H1 (cell line): Measurements from ENCODE around the gene HIC1. TPM values are rescaled to one million over a fixed set of nuclear protein-coding genes. Genes with fewer than 3 reads are reported as not detected.

Experiments
- CTCF ChIA-PET: fragments of 300-600 bp; sonication (Branson Sonifier 250); formaldehyde crosslinking; loops from one replicate; lab custom pipeline; 2021; ENCODE audit not compliant: partially characterized antibody; lab: Charles Lee
- POLR2A ChIA-PET: fragments of 300-600 bp; sonication (Branson Sonifier 250); formaldehyde crosslinking; loops from one replicate; lab custom pipeline; 2021; ENCODE audit warnings: inconsistent platforms; ENCODE audit not compliant: partially characterized antibody; lab: Charles Lee
- DNase-seq, 2 experiments: peaks; one replicate each; pipeline versions ENCODE4 v3.0.0 to v3.0.0-alpha.2; 2010 to 2022; ENCODE audit warnings: low spot score in 2 of 2, low read depth in 1 of 2, mixed read lengths in 1 of 2
- FAIRE-seq: peaks from 2 replicates; lab custom pipeline; 2011; peaks lifted over from hg19 to GRCh38; lab: Jason Lieb, UNC
- H2AFZ ChIP-seq: 2 replicates; pipeline ENCODE4 v1.8.1; 2012; ENCODE audit warnings: low read length, inconsistent platforms
- H2AK5ac ChIP-seq: 2 replicates; pipeline ENCODE4 v1.6.1; 2013; ENCODE audit warnings: low read depth, low read length
- H2BK120ac ChIP-seq: replicated peaks from 2 replicates; pipeline ENCODE3; 2013; ENCODE audit warnings: low read depth, low read length, inconsistent platforms
- H2BK12ac ChIP-seq: 2 replicates; pipeline ENCODE4 v1.6.1; 2013; ENCODE audit warnings: low read depth, low read length
- H2BK15ac ChIP-seq: 2 replicates; pipeline ENCODE4 v1.6.1; 2013; ENCODE audit warnings: low read length
- H2BK20ac ChIP-seq: 2 replicates; pipeline ENCODE4 v1.6.1; 2013; ENCODE audit warnings: low read length
- H2BK5ac ChIP-seq: 2 replicates; pipeline ENCODE4 v1.6.1; 2013; ENCODE audit warnings: low read depth, low read length
- H3K14ac ChIP-seq: 2 replicates; pipeline ENCODE4 v1.6.1; 2013; ENCODE audit warnings: inconsistent platforms; ENCODE audit not compliant: insufficient read length
- H3K18ac ChIP-seq: 2 replicates; pipeline ENCODE4 v1.6.1; 2013; ENCODE audit warnings: low read length; ENCODE audit errors: extremely low read depth
- H3K23ac ChIP-seq: 2 replicates; pipeline ENCODE4 v1.6.1; 2013; ENCODE audit warnings: inconsistent platforms; ENCODE audit not compliant: insufficient read length
- H3K23me2 ChIP-seq: 2 replicates; pipeline ENCODE4 v1.6.1; 2013; ENCODE audit warnings: low read depth, low read length
- H3K27ac ChIP-seq: 2 replicates; pipeline ENCODE4 v1.6.1; 2011; ENCODE audit warnings: low read depth, low read length, inconsistent platforms
- H3K27me3 ChIP-seq, 4 experiments: replicated peaks in 1 of 4; 1 replicate in 1 of 4; 2 replicates in 3 of 4; pipeline versions ENCODE4 v1.6.1 to v1.8.1; 2011 to 2013; ENCODE audit warnings: low read length in 3 of 4, mild to moderate bottlenecking in 3 of 4, inconsistent platforms in 2 of 4, mixed read lengths in 2 of 4, moderate library complexity in 1 of 4; ENCODE audit not compliant: control insufficient read depth in 3 of 4, insufficient read depth in 3 of 4; ENCODE audit errors: extremely low read depth in 1 of 4
- H3K36me3 ChIP-seq, 4 experiments: 2 replicates each; pipeline versions ENCODE4 v1.6.1 to v1.8.1; 2011 to 2013; ENCODE audit warnings: mild to moderate bottlenecking in 4 of 4, low read length in 3 of 4, moderate library complexity in 2 of 4, control low read depth in 1 of 4, inconsistent platforms in 1 of 4; ENCODE audit not compliant: insufficient read depth in 4 of 4, control insufficient read depth in 2 of 4
- H3K4ac ChIP-seq: replicated peaks from 2 replicates; pipeline ENCODE3; 2013; ENCODE audit warnings: low read length, low read depth, mixed read lengths, inconsistent platforms; ENCODE audit not compliant: insufficient read length
- H3K4me1 ChIP-seq, 4 experiments: replicated peaks in 1 of 4; 1 replicate in 1 of 4; 2 replicates in 3 of 4; pipeline versions ENCODE4 v1.6.1 to v1.8.1; 2011 to 2013; ENCODE audit warnings: low read length in 3 of 4, inconsistent platforms in 2 of 4, mixed read lengths in 1 of 4; ENCODE audit not compliant: insufficient read depth in 4 of 4, control insufficient read depth in 3 of 4
- H3K4me2 ChIP-seq, 2 experiments: 2 replicates each; pipeline versions ENCODE4 v1.6.1 to v1.8.1; 2011 to 2013; ENCODE audit warnings: low read depth in 2 of 2, low read length in 2 of 2, control low read depth in 1 of 2, inconsistent platforms in 1 of 2, mild to moderate bottlenecking in 1 of 2; ENCODE audit not compliant: insufficient read depth in 1 of 2
- H3K4me3 ChIP-seq, 4 experiments: fragments of 200-600, 300-600 bp in 1 of 4; sonication (generic), shearing (Covaris generic), sonication (Bioruptor Twin) in 1 of 4; 2 replicates each; pipeline versions ENCODE4 v1.5.1 to v1.8.1; 2011 to 2016; ENCODE audit warnings: low read length in 4 of 4, low read depth in 3 of 4, control low read depth in 2 of 4, inconsistent platforms in 2 of 4, mild to moderate bottlenecking in 2 of 4, mixed read lengths in 1 of 4, moderate library complexity in 1 of 4; ENCODE audit not compliant: insufficient read depth in 2 of 4; ENCODE audit errors: extremely low read depth in 1 of 4
- H3K56ac ChIP-seq: replicated peaks from 2 replicates; pipeline ENCODE3; 2013; ENCODE audit warnings: low read depth, mild to moderate bottlenecking, mixed read lengths, low read length, inconsistent platforms; ENCODE audit not compliant: insufficient read length
- H3K79me1 ChIP-seq: 2 replicates; pipeline ENCODE4 v1.6.1; 2013; ENCODE audit warnings: low read depth, low read length, control low read depth
- H3K79me2 ChIP-seq, 2 experiments: 2 replicates each; pipeline versions ENCODE4 v1.6.1 to v1.8.1; 2012 to 2013; ENCODE audit warnings: low read length in 2 of 2, mild to moderate bottlenecking in 2 of 2, inconsistent platforms in 1 of 2; ENCODE audit not compliant: insufficient read depth in 2 of 2, control insufficient read depth in 1 of 2
- H3K9ac ChIP-seq, 4 experiments: replicated peaks in 1 of 4; 1 replicate in 1 of 4; 2 replicates in 3 of 4; pipeline versions ENCODE4 v1.6.1 to v1.8.1; 2011 to 2013; ENCODE audit warnings: low read depth in 3 of 4, low read length in 3 of 4, control low read depth in 2 of 4, mild to moderate bottlenecking in 2 of 4, moderate library complexity in 2 of 4, inconsistent platforms in 1 of 4; ENCODE audit errors: extremely low read depth in 1 of 4
- H3K9me3 ChIP-seq, 2 experiments: 2 replicates each; pipeline versions ENCODE4 v1.6.1 to v1.8.1; 2012 to 2013; ENCODE audit warnings: mild to moderate bottlenecking in 2 of 2, moderate library complexity in 2 of 2, control low read depth in 1 of 2, inconsistent platforms in 1 of 2, low read depth in 1 of 2, low read length in 1 of 2, mixed read lengths in 1 of 2; ENCODE audit not compliant: insufficient read depth in 2 of 2
- H4K20me1 ChIP-seq, 2 experiments: replicated peaks in 1 of 2; 2 replicates each; pipeline versions ENCODE3 to v1.8.1; 2011 to 2013; ENCODE audit warnings: inconsistent platforms in 2 of 2, low read length in 2 of 2, mild to moderate bottlenecking in 1 of 2; ENCODE audit not compliant: insufficient read depth in 2 of 2, control insufficient read depth in 1 of 2
- H4K5ac ChIP-seq: 2 replicates; pipeline ENCODE4 v1.6.1; 2013; ENCODE audit warnings: low read length, low read depth, mixed read lengths, inconsistent platforms; ENCODE audit not compliant: insufficient read length
- H4K8ac ChIP-seq: 2 replicates; pipeline ENCODE4 v1.8.0; 2013; ENCODE audit warnings: mild to moderate bottlenecking, moderate library complexity, low read length, inconsistent platforms; ENCODE audit not compliant: insufficient read depth; ENCODE audit errors: extremely low read depth
- H4K91ac ChIP-seq: replicated peaks from 2 replicates; pipeline ENCODE3; 2013; ENCODE audit warnings: low read length, mixed read lengths, inconsistent platforms; ENCODE audit not compliant: insufficient read length
- CEBPB ChIP-seq: IDR thresholded peaks from 2 replicates; pipeline ENCODE4 v1.6.1; 2012; ENCODE audit warnings: low read depth, low read length
- CHD1 ChIP-seq: IDR thresholded peaks from 2 replicates; pipeline ENCODE4 v1.6.1; 2012; ENCODE audit warnings: low read depth, low read length, improper control_type of control experiment
- FOSL1 ChIP-seq: IDR thresholded peaks from 2 replicates; pipeline ENCODE4 v1.6.1; 2011; ENCODE audit warnings: mild to moderate bottlenecking, low read depth, low read length, moderate library complexity; ENCODE audit not compliant: insufficient read depth
- GTF2F1 ChIP-seq: IDR thresholded peaks from 2 replicates; pipeline ENCODE4 v1.6.1; 2012; ENCODE audit warnings: low read depth, low read length, improper control_type of control experiment, borderline replicate concordance
- HDAC6 ChIP-seq: IDR thresholded peaks from one replicate; pipeline ENCODE4 v1.7.1; 2012; ENCODE audit warnings: low read depth, mild to moderate bottlenecking, inconsistent platforms, low read length, moderate library complexity
- JUND ChIP-seq: IDR thresholded peaks from 2 replicates; pipeline ENCODE4 v1.6.1; 2011; ENCODE audit warnings: mild to moderate bottlenecking, improper control_type of control experiment, low read length
- KDM1A ChIP-seq: fragments of 200-600, 300-600 bp; sonication (generic); IDR thresholded peaks from 2 replicates; pipeline ENCODE4 v1.7.1; 2016; ENCODE audit warnings: mild to moderate bottlenecking, low read length, borderline replicate concordance
- RAD21 ChIP-seq, 2 experiments: IDR thresholded peaks in 1 of 2; conservative IDR thresholded peaks in 1 of 2; 2 replicates each; pipeline ENCODE4 v1.6.1; 2011; ENCODE audit warnings: low read depth in 2 of 2, low read length in 2 of 2, improper control_type of control experiment in 1 of 2, inconsistent platforms in 1 of 2, mild to moderate bottlenecking in 1 of 2, moderate library complexity in 1 of 2
- SIX5 ChIP-seq: IDR thresholded peaks from 2 replicates; pipeline ENCODE4 v1.6.1; 2011; ENCODE audit warnings: mild to moderate bottlenecking, low read depth, low read length
- TAF1 ChIP-seq: IDR thresholded peaks from 2 replicates; pipeline ENCODE4 v1.6.1; 2011; ENCODE audit warnings: mild to moderate bottlenecking, low read depth, low read length
- TBP ChIP-seq: IDR thresholded peaks from 2 replicates; pipeline ENCODE4 v1.6.1; 2011; ENCODE audit warnings: low read depth, low read length, improper control_type of control experiment
- TCF12 ChIP-seq: IDR thresholded peaks from 2 replicates; pipeline ENCODE4 v1.6.1; 2011; ENCODE audit warnings: low read depth, mild to moderate bottlenecking, low read length
- YY1 ChIP-seq: IDR thresholded peaks from 2 replicates; pipeline ENCODE4 v1.6.1; 2011; ENCODE audit warnings: low read depth, mild to moderate bottlenecking, low read length
- WGBS, 2 experiments: shearing (Covaris generic) in 1 of 2; methylation state at CpG; one replicate each; pipeline versions ENCODE4 v1.1.6 to v1.1.7; 2013 to 2015; ENCODE audit warnings: low lambda C conversion rate in 2 of 2, mixed read lengths in 2 of 2, inconsistent platforms in 1 of 2, low coverage in 1 of 2, missing lambda C conversion rate in 1 of 2; ENCODE audit not compliant: insufficient replicate concordance in 2 of 2, insufficient coverage in 1 of 2, insufficient read length in 1 of 2; ENCODE audit errors: extremely low coverage in 1 of 2, missing lambda C conversion rate in 1 of 2; 5-methylcytosine and 5-hydroxymethylcytosine counted together
- polyA plus RNA-seq, 7 experiments: library from polyadenylated mRNA; depleted of rRNA in 3 of 7; stranded (reverse) in 5 of 7; unstranded in 2 of 7; fragments of >200 nt in 5 of 7; fragments of 200-250 nt in 2 of 7; gene quantifications; 1 replicate in 5 of 7; 2 replicates in 1 of 7; 4 replicates in 1 of 7; pipeline versions ENCODE4 v1.2.1 to v1.2.3, GENCODE V29; 2011 to 2013; ENCODE audit warnings: missing spikeins in 2 of 7, mixed read lengths in 2 of 7
- total RNA-seq: library from RNA; stranded (reverse); fragmentation: NEBNext Ultra II Directional; extraction: Animal tissue kit (Norgen Biotek cat#: 25700); gene quantifications from 2 replicates; pipeline ENCODE4 v1.2.1, GENCODE V29; 2021
- TF ChIP-seq, protein P1 (sequence below): IDR thresholded peaks from 2 replicates; pipeline ENCODE4 v1.6.1; 2012; ENCODE audit warnings: inconsistent platforms

HIC1 gene
- total and polyA plus RNA-seq, 2 of the 8 experiments (the other 6 are each of a cell fraction or from before 2014, with no cell fraction given): 0.06 to 0.09 TPM

- Histone ChIP-seq H3K23me2 (no peaks in the 10 kb centered on the region), H3K4me2 (no peak overlapping the region), H3K9me3 (no peaks in the 10 kb centered on the region), H4K20me1 (peaks cover 2 to 6% of the 10 kb centered on the region in 2 experiments), H3K56ac (no peak overlapping the region), H2BK12ac (peak overlapping the region; percentile 53; the same call in 1 of the 2 replicates), H3K4me3 (no peak overlapping the region), H4K5ac (no peak overlapping the region), H2BK120ac (no peak overlapping the region), H4K8ac (no peak overlapping the region), H3K18ac (peak overlapping the region; percentile 62; the same call in 1 of the 2 replicates), H3K9ac (no peak overlapping the region), H3K79me1 (no peaks in the 10 kb centered on the region), H2AK5ac (0 out of 2 replicates have a peak overlapping the region, but pooled peaks have one; percentile 71), H2BK15ac (no peak overlapping the region), H3K36me3 (peaks cover 0 to 4% (median 0%) of the 10 kb centered on the region in 4 experiments; a peak in 1 of 8 replicates), H3K14ac (no peak overlapping the region), H3K79me2 (no peaks in the 10 kb centered on the region), H4K91ac (peak overlapping the region; percentile 30), H3K27me3 (no peaks in the 10 kb centered on the region), H2BK20ac (0 out of 2 replicates have a peak overlapping the region, but pooled peaks have one; percentile 82), H2BK5ac (peak overlapping the region; percentile 77), H3K4ac (no peak overlapping the region), H3K27ac (no peak overlapping the region), H2AFZ (no peak overlapping the region), H3K4me1 (peaks cover 2 to 17% (median 5%) of the 10 kb centered on the region in 4 experiments; a peak in 6 of 7 replicates), H3K23ac (no peak overlapping the region)
- FAIRE-seq (no peak), DNase-seq (no peak)
- WGBS, 2 experiments: 73% methylated on average over 6 of the region's 6 CpGs; no CpG with 5 or more reads in 1 of the 2 experiments
- POLR2A ChIA-PET: interaction anchor here (0.9 kb wide), 1 partner anchor 18 kb away, joined by 3 read pairs; no protein-coding TSS in a partner anchor
- CTCF ChIA-PET: interaction anchor here (0.8 to 11.7 kb wide), 18 partner anchors 9 to 807 kb away, joined by 3 to 122 read pairs (median 3); partner anchors contain the start of gene HIC1
- TF ChIP-seq CHD1 (no peak), FOSL1 (no peak), HDAC6 (no peak), TCF12 (no peak), TBP (no peak), YY1 (no peak), TAF1 (no peak), JUND (no peak), GTF2F1 (no peak), RAD21 (IDR thresholded peaks at IDR 0.05 in 1 of 2, conservative IDR thresholded peaks at IDR 0.05 in 1 of 2; ENCODE audit: low read depth in 2 of 2, low read length in 2 of 2) (no peak), SIX5 (no peak), CEBPB (no peak), KDM1A (no peak)
- TF ChIP-seq, protein P1, sequence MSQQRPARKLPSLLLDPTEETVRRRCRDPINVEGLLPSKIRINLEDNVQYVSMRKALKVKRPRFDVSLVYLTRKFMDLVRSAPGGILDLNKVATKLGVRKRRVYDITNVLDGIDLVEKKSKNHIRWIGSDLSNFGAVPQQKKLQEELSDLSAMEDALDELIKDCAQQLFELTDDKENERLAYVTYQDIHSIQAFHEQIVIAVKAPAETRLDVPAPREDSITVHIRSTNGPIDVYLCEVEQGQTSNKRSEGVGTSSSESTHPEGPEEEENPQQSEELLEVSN: no peak
These were observed 16.1 kb downstream of the HIC1 start for GRCh38 chr17:2071024-2071385.
